IMR-90 (cell line): Measurements from ENCODE around the gene TOGARAM1. TPM values are rescaled to one million over a fixed set of nuclear protein-coding genes. Genes with fewer than 3 reads are reported as not detected.

Experiments used
- ATAC-seq: fragments of 200-7000 bp; cut with Tn5 transposase; 2 replicates; pipeline ENCODE4 v1.9.1; 2020; ENCODE audit warnings: low read depth, mild to moderate bottlenecking, moderate library complexity
- BruUV-seq: library from RNA; stranded (reverse); fragments of 400-500 nt; replicated peaks from 2 replicates; lab custom pipeline; 2021; lab: Mats Ljungman, UMichigan
- CTCF ChIA-PET: fragments of 300-600 bp; formaldehyde crosslinking; extraction: SDS; loops from one replicate; lab custom pipeline; 2021; ENCODE audit warnings: antibody characterized with exemption; lab: Yijun Ruan, JAX
- POLR2A ChIA-PET: fragments of 300-600 bp; sonication (Branson Sonifier 250); formaldehyde crosslinking; loops from one replicate; lab custom pipeline; 2022; ENCODE audit warnings: antibody characterized with exemption; ENCODE audit not compliant: unreplicated experiment; lab: Charles Lee
- DNase-seq: peaks from one replicate; pipeline ENCODE4 v3.0.0; 2013
- H2AFZ ChIP-seq: replicated peaks from 2 replicates; pipeline ENCODE3; 2013; ENCODE audit warnings: low read length, mild to moderate bottlenecking; ENCODE audit not compliant: poor library complexity
- H2AK5ac ChIP-seq: 2 replicates; pipeline ENCODE4 v1.6.1; 2013; ENCODE audit warnings: low read depth, low read length, inconsistent platforms
- H2AK9ac ChIP-seq: replicated peaks from 2 replicates; pipeline ENCODE3; 2013; ENCODE audit warnings: mild to moderate bottlenecking, low read depth, low read length, moderate library complexity; ENCODE audit not compliant: poor library complexity
- H2BK120ac ChIP-seq: 2 replicates; pipeline ENCODE4 v1.6.1; 2013; ENCODE audit warnings: low read depth, low read length, inconsistent platforms
- H2BK15ac ChIP-seq: 3 replicates; pipeline ENCODE4 v1.6.1; 2013; ENCODE audit warnings: low read depth, low read length, inconsistent platforms
- H2BK20ac ChIP-seq: 2 replicates; pipeline ENCODE4 v1.6.1; 2013; ENCODE audit warnings: low read depth, mild to moderate bottlenecking, inconsistent platforms, low read length, moderate library complexity
- H2BK5ac ChIP-seq: 2 replicates; pipeline ENCODE4 v1.6.1; 2013; ENCODE audit warnings: mild to moderate bottlenecking, low read depth, low read length, inconsistent platforms; ENCODE audit not compliant: poor library complexity, severe bottlenecking
- H3K14ac ChIP-seq: replicated peaks from 2 replicates; pipeline ENCODE4 v1.6.1; 2013; ENCODE audit warnings: low read depth, low read length, inconsistent platforms
- H3K18ac ChIP-seq: 2 replicates; pipeline ENCODE4 v1.6.1; 2013; ENCODE audit warnings: low read depth, low read length, control low read depth
- H3K23ac ChIP-seq: 2 replicates; pipeline ENCODE4 v1.6.1; 2013; ENCODE audit warnings: low read depth, low read length, inconsistent platforms
- H3K27ac ChIP-seq: 2 replicates; pipeline ENCODE4 v1.5.1; 2013; ENCODE audit warnings: mild to moderate bottlenecking, control low read depth, low read length; ENCODE audit not compliant: insufficient read depth
- H3K27me3 ChIP-seq: 2 replicates; pipeline ENCODE4 v1.6.1; 2013; ENCODE audit warnings: low read length; ENCODE audit not compliant: control insufficient read depth, insufficient read depth
- H3K36me3 ChIP-seq: 2 replicates; pipeline ENCODE4 v1.6.1; 2013; ENCODE audit warnings: low read length, mixed read lengths; ENCODE audit not compliant: control insufficient read depth, insufficient read depth
- H3K4ac ChIP-seq: 2 replicates; pipeline ENCODE4 v1.6.1; 2013; ENCODE audit warnings: low read depth, low read length, inconsistent platforms
- H3K4me1 ChIP-seq: 2 replicates; pipeline ENCODE4 v1.6.1; 2013; ENCODE audit warnings: low read length, mixed read lengths; ENCODE audit not compliant: control insufficient read depth, insufficient read depth
- H3K4me2 ChIP-seq: 2 replicates; pipeline ENCODE4 v1.6.1; 2013; ENCODE audit warnings: low read depth, mild to moderate bottlenecking, control low read depth, low read length, moderate library complexity
- H3K4me3 ChIP-seq: 2 replicates; pipeline ENCODE4 v1.5.1; 2013; ENCODE audit warnings: low read depth, mild to moderate bottlenecking, control low read depth, low read length, moderate library complexity; ENCODE audit not compliant: insufficient read depth
- H3K56ac ChIP-seq: 2 replicates; pipeline ENCODE4 v1.6.1; 2013; ENCODE audit warnings: low read length, inconsistent platforms; ENCODE audit not compliant: insufficient read depth; ENCODE audit errors: extremely low read depth
- H3K79me1 ChIP-seq, 2 experiments: 2 replicates each; pipeline ENCODE4 v1.6.1; 2013; ENCODE audit warnings: low read length in 2 of 2, inconsistent platforms in 1 of 2, low read depth in 1 of 2
- H3K9ac ChIP-seq: 2 replicates; pipeline ENCODE4 v1.6.1; 2013; ENCODE audit warnings: low read depth, low read length, control low read depth
- H3K9me1 ChIP-seq: 2 replicates; pipeline ENCODE4 v1.6.1; 2013; ENCODE audit warnings: low read length, inconsistent platforms; ENCODE audit not compliant: insufficient read depth
- H3K9me3 ChIP-seq: 2 replicates; pipeline ENCODE4 v1.6.1; 2013; ENCODE audit warnings: low read length; ENCODE audit not compliant: control insufficient read depth, insufficient read depth
- H4K20me1 ChIP-seq: 2 replicates; pipeline ENCODE4 v1.6.1; 2013; ENCODE audit warnings: low read length, inconsistent platforms; ENCODE audit not compliant: insufficient read depth
- H4K5ac ChIP-seq: 2 replicates; pipeline ENCODE4 v1.6.1; 2013; ENCODE audit warnings: mild to moderate bottlenecking, low read depth, low read length, control low read depth
- H4K8ac ChIP-seq, 2 experiments: 2 replicates each; pipeline ENCODE4 v1.6.1; 2013; ENCODE audit warnings: low read depth in 2 of 2, low read length in 2 of 2, control low read depth in 1 of 2, inconsistent platforms in 1 of 2
- H4K91ac ChIP-seq: 2 replicates; pipeline ENCODE4 v1.6.1; 2013; ENCODE audit warnings: low read depth, low read length, inconsistent platforms; ENCODE audit not compliant: insufficient read depth
- CEBPB ChIP-seq: IDR thresholded peaks from 2 replicates; pipeline ENCODE4 v1.6.1; 2012; ENCODE audit warnings: low read depth, low read length, improper control_type of control experiment
- FOS ChIP-seq: fragments of 150-350 bp; IDR thresholded peaks from 2 replicates; pipeline ENCODE4 v1.6.1; 2016; ENCODE audit warnings: low read depth, low read length
- NFE2L2 ChIP-seq: fragments of 150-350 bp; IDR thresholded peaks from 2 replicates; pipeline ENCODE4 v1.6.1; 2016; ENCODE audit warnings: low read depth, mild to moderate bottlenecking, low read length
- WGBS, 2 experiments: methylation state at CpG; one replicate each; pipeline versions ENCODE4 v1.1.5 to v1.1.7; 2013; ENCODE audit warnings: missing lambda C conversion rate in 2 of 2; ENCODE audit not compliant: insufficient read length in 1 of 2; ENCODE audit errors: extremely low coverage in 2 of 2; 5-methylcytosine and 5-hydroxymethylcytosine counted together
- dilution Hi-C: fragments of 300-500 bp; cut with HindIII; formaldehyde crosslinking; loops from one replicate; pipeline ENCODE4 v1.14.3; 2018; ENCODE audit warnings: low sequenced_read_pairs; ENCODE audit not compliant: unreplicated experiment
- in situ Hi-C: fragments of 300-500 bp; cut with MboI; formaldehyde crosslinking; loops from 3 replicates; pipeline ENCODE4 v1.14.3; 2019; ENCODE audit warnings: low sequenced_read_pairs, inconsistent platforms, mixed read lengths
- intact Hi-C: fragments of 100-400 bp; cut with micrococcal nuclease; formaldehyde crosslinking; loops from 2 replicates; pipeline ENCODE4 v1.10.0; 2022
- polyA plus RNA-seq, 3 experiments: library from polyadenylated mRNA; depleted of rRNA; stranded (reverse); fragments of >200 nt; gene quantifications; 2 replicates each; pipeline ENCODE4 v1.2.3, GENCODE V29; 2012; ENCODE audit warnings: low replicate concordance in 1 of 3
- total RNA-seq: library from RNA; depleted of rRNA; stranded (reverse); fragments of >200 nt; gene quantifications from 2 replicates; pipeline ENCODE4 v1.2.3, GENCODE V29; 2012

Gene TOGARAM1
- total and polyA plus RNA-seq, 2 of the 4 experiments (the other 2 are of a cell fraction) = 3.1 to 13.4 TPM

DNA sequence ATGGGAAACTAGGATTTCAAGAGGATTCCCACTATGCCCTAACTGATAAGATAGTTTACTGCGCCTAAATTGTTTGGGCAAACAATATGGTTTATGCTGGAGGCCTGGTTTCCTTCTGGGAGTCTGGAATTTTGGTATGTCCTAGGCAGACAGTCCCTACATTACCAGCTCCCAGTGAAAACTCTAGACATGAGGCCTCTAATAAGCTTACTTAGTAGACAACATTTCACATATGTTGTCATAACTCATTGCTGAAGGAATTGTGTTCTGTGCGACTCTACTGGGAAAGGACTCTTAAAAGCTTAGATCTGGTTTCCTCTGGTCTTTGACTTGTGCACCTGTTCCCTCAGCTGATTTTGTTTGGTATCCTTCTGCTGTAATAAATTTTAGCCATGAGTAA is 104.0 kb downstream of the TOGARAM1 start:
- Histone ChIP-seq H3K14ac (no peak overlapping the region), H3K9me3 (no peaks in the 10 kb centered on the region), H2AFZ (no peak overlapping the region), H3K9me1 (no peaks in the 10 kb centered on the region), H3K36me3 (0 out of 2 replicates have a peak, but pooled peaks cover 1% of the 10 kb centered on the region), H4K8ac (no peak overlapping the region), H3K79me1 (peaks cover 0 to 9% of the 10 kb centered on the region in 2 experiments; a peak in 3 of 4 replicates), H3K4ac (no peak overlapping the region), H2BK5ac (no peak overlapping the region), H4K20me1 (no peaks in the 10 kb centered on the region), H3K4me2 (no peak overlapping the region), H3K4me1 (no peaks in the 10 kb centered on the region), H4K91ac (no peak overlapping the region), H3K27ac (no peak overlapping the region), H3K18ac (no peak overlapping the region), H2BK15ac (no peak overlapping the region), H2AK9ac (no peak overlapping the region), H3K9ac (no peak overlapping the region), H3K27me3 (no peaks in the 10 kb centered on the region), H2BK20ac (no peak overlapping the region), H3K56ac (no peak overlapping the region), H3K23ac (no peak overlapping the region), H4K5ac (no peak overlapping the region), H3K4me3 (no peak overlapping the region), H2AK5ac (no peak overlapping the region), H2BK120ac (no peak overlapping the region)
- no CpG with 5 or more reads among the region's 2 CpGs for WGBS, 2 experiments
- dilution Hi-C loops (no loop called here), intact Hi-C loops (loop anchor here (5.0 kb wide), 1 partner anchor 39 kb away; no protein-coding TSS in a partner anchor), in situ Hi-C loops (no loop called here)
- no peak for ATAC-seq
- CTCF ChIA-PET = interaction anchor here (0.9 kb wide), 1 partner anchor 9 kb away, joined by 4 read pairs; no protein-coding TSS in a partner anchor
- no TSS peak for BruUV-seq
- no peak for DNase-seq
- POLR2A ChIA-PET = no interaction called here
- TF ChIP-seq NFE2L2 (no peak), FOS (no peak), CEBPB (no peak)
